GM12878 (cell line): ENCODE results near the gene SPSB3. TPM values are rescaled to one million over a fixed set of nuclear protein-coding genes. Genes with fewer than 3 reads are reported as not detected.

Experiments
- ATAC-seq: fragments of 200-7000 bp; cut with Tn5 transposase; 3 replicates; pipeline ENCODE4 v1.9.1; 2020; ENCODE audit warnings: mild to moderate bottlenecking, moderate library complexity
- BruUV-seq: library from RNA; stranded (reverse); fragments of 400-500 nt; replicated peaks from 2 replicates; lab custom pipeline; 2021; lab: Mats Ljungman, UMichigan
- CTCF ChIA-PET: fragments of 300-600 bp; sonication (Branson Sonifier 250); formaldehyde crosslinking; extraction: SDS; loops from one replicate; lab custom pipeline; 2021; ENCODE audit warnings: inconsistent platforms; lab: Yijun Ruan, JAX
- POLR2A ChIA-PET: fragments of 350-600 bp; formaldehyde crosslinking; extraction: SDS; loops from one replicate; lab custom pipeline; 2021; ENCODE audit warnings: inconsistent platforms; lab: Charles Lee
- RAD21 ChIA-PET: fragments of 300-600 bp; sonication (Branson Sonifier 250); formaldehyde crosslinking; loops from one replicate; lab custom pipeline; 2023; ENCODE audit warnings: antibody characterized with exemption; ENCODE audit not compliant: unreplicated experiment; lab: Charles Lee
- SMC1A ChIA-PET: fragments of 300-600 bp; sonication (Branson Sonifier 250); formaldehyde crosslinking; loops from one replicate; lab custom pipeline; 2023; ENCODE audit not compliant: unreplicated experiment, uncharacterized antibody; lab: Charles Lee
- DNase-seq: peaks from one replicate; pipeline ENCODE4 v3.0.0-alpha.2; 2011; ENCODE audit warnings: low read depth, low spot score
- FAIRE-seq: peaks from 3 replicates; lab custom pipeline; 2011; peaks lifted over from hg19 to GRCh38; lab: Jason Lieb, UNC
- H2AFZ ChIP-seq: 2 replicates; pipeline ENCODE4 v1.6.0; 2011; ENCODE audit warnings: low read depth, low read length, control low read depth; ENCODE audit not compliant: control insufficient read depth
- H3K27ac ChIP-seq: 2 replicates; pipeline ENCODE4 v1.5.1; 2011; ENCODE audit warnings: control low read depth; ENCODE audit not compliant: control insufficient read depth, insufficient read depth
- H3K27me3 ChIP-seq, 2 experiments: replicated peaks in 1 of 2; 2 replicates each; pipeline versions ENCODE4 v1.6.0 to v1.6.1; 2011; ENCODE audit warnings: low read length in 1 of 2; ENCODE audit not compliant: control insufficient read depth in 2 of 2, insufficient read depth in 2 of 2
- H3K36me3 ChIP-seq, 2 experiments: 2 replicates each; pipeline ENCODE4 v1.5.1; 2011; ENCODE audit warnings: low read length in 1 of 2; ENCODE audit not compliant: control insufficient read depth in 2 of 2, insufficient read depth in 2 of 2
- H3K4me1 ChIP-seq: 2 replicates; pipeline ENCODE4 v1.6.1; 2011; ENCODE audit warnings: mild to moderate bottlenecking, low read length, moderate library complexity, mixed read lengths; ENCODE audit not compliant: control insufficient read depth, insufficient read depth
- H3K4me2 ChIP-seq: 2 replicates; pipeline ENCODE4 v1.6.0; 2011; ENCODE audit warnings: control low read depth; ENCODE audit not compliant: control insufficient read depth, insufficient read depth
- H3K4me3 ChIP-seq: fragments of 200-600 bp; sonication (generic); 2 replicates; pipeline ENCODE4 v1.5.1; 2016
- H3K79me2 ChIP-seq: 2 replicates; pipeline ENCODE4 v1.6.0; 2011; ENCODE audit warnings: low read length; ENCODE audit not compliant: control insufficient read depth, insufficient read depth
- H3K9ac ChIP-seq: 2 replicates; pipeline ENCODE4 v1.8.0; 2011; ENCODE audit warnings: low read length, control low read depth, mixed read lengths; ENCODE audit not compliant: control insufficient read depth, insufficient read depth
- H3K9me3 ChIP-seq: replicated peaks from 3 replicates; pipeline ENCODE4 v1.5.1; 2011; ENCODE audit warnings: mild to moderate bottlenecking, low read length; ENCODE audit not compliant: control insufficient read depth, insufficient read depth
- H4K20me1 ChIP-seq: 2 replicates; pipeline ENCODE4 v1.6.0; 2011; ENCODE audit not compliant: control insufficient read depth, insufficient read depth
- BCL11A ChIP-seq: IDR thresholded peaks from 2 replicates; pipeline ENCODE4 v1.6.1; 2011; ENCODE audit warnings: low read depth, low read length
- CEBPB ChIP-seq, 2 experiments: fragments of 150-350 bp in 1 of 2; IDR thresholded peaks; 2 replicates each; pipeline ENCODE4 v1.6.1; 2012 to 2014; ENCODE audit warnings: low read depth in 2 of 2, low read length in 2 of 2, borderline replicate concordance in 1 of 2, inconsistent platforms in 1 of 2
- CHD4 ChIP-seq: fragments of 200-600 bp; sonication (generic); IDR thresholded peaks from 2 replicates; pipeline ENCODE4 v1.6.1; 2016; ENCODE audit warnings: mild to moderate bottlenecking
- CREB1 ChIP-seq: IDR thresholded peaks from 2 replicates; pipeline ENCODE4 v1.6.1; 2012; ENCODE audit warnings: low read depth, mild to moderate bottlenecking, inconsistent platforms
- DPF2 ChIP-seq: fragments of 450-650 bp; IDR thresholded peaks from 2 replicates; pipeline ENCODE4 v1.6.1; 2017; ENCODE audit warnings: mild to moderate bottlenecking
- MEF2B ChIP-seq: fragments of 450-650 bp; IDR thresholded peaks from 2 replicates; pipeline ENCODE4 v1.6.1; 2018; ENCODE audit warnings: mild to moderate bottlenecking, moderate library complexity; ENCODE audit not compliant: partially characterized antibody, poor library complexity, severe bottlenecking
- RBBP5 ChIP-seq: fragments of 200-600 bp; sonication (generic); conservative IDR thresholded peaks from 2 replicates; pipeline ENCODE4 v1.6.1; 2016
- SIN3A ChIP-seq: IDR thresholded peaks from 2 replicates; pipeline ENCODE4 v1.6.1; 2012; ENCODE audit warnings: low read depth, low read length, improper control_type of control experiment
- ZNF217 ChIP-seq: fragments of 450-650 bp; IDR thresholded peaks from 2 replicates; pipeline ENCODE4 v1.6.1; 2017; ENCODE audit warnings: antibody characterized with exemption, mild to moderate bottlenecking
- ZSCAN29 ChIP-seq: fragments of 450-650 bp; IDR thresholded peaks from 2 replicates; pipeline ENCODE4 v1.6.1; 2017; ENCODE audit warnings: mild to moderate bottlenecking, moderate library complexity
- WGBS: methylation state at CpG from one replicate; pipeline ENCODE4 v1.1.6; 2016; ENCODE audit warnings: low lambda C conversion rate; ENCODE audit not compliant: insufficient replicate concordance, insufficient coverage; ENCODE audit errors: missing lambda C conversion rate; 5-methylcytosine and 5-hydroxymethylcytosine counted together
- in situ Hi-C: fragments of 300-500 bp; cut with MboI; formaldehyde crosslinking; loops from 9 replicates; pipeline ENCODE4 v1.14.3; 2018; ENCODE audit warnings: mixed read lengths
- intact Hi-C: fragments of 100-400 bp; cut with micrococcal nuclease; formaldehyde crosslinking; loops from one replicate; pipeline ENCODE4 v1.14.2; 2022; ENCODE audit not compliant: unreplicated experiment
- polyA plus RNA-seq, 11 experiments: library from polyadenylated mRNA; depleted of rRNA in 4 of 11; unstranded in 6 of 11; stranded (reverse) in 5 of 11; fragments of >200 nt; fragmentation: Nextera tagmentation in 4 of 11; fragmentation: Illumina TruSeq in 1 of 11; extraction: Ambion mirVana in 4 of 11; extraction: Trizol in 1 of 11; gene quantifications; 1 replicate in 1 of 11; 2 replicates in 10 of 11; pipeline versions ENCODE4 v1.2.1 to v1.2.3, GENCODE V29; 2011 to 2016; ENCODE audit warnings: inconsistent platforms in 2 of 11, missing spikeins in 2 of 11, low read depth in 1 of 11
- total RNA-seq, 4 experiments: library from RNA; depleted of rRNA in 3 of 4; stranded (reverse); fragments of >200 nt in 3 of 4; fragmentation: Illumina TruSeq in 1 of 4; extraction: Trizol in 1 of 4; gene quantifications; 2 replicates each; pipeline versions ENCODE4 v1.2.1 to v1.2.3, GENCODE V29; 2013 to 2021
- TF ChIP-seq, protein P1 (sequence below): fragments of 450-650 bp; IDR thresholded peaks from 2 replicates; pipeline ENCODE4 v1.6.1; 2017; ENCODE audit warnings: borderline replicate concordance
- TF ChIP-seq, protein P2 (sequence below): fragments of 450-650 bp; IDR thresholded peaks from 2 replicates; pipeline ENCODE4 v1.6.1; 2017; ENCODE audit warnings: mild to moderate bottlenecking, low read depth, inconsistent platforms; ENCODE audit not compliant: poor library complexity, severe bottlenecking
- TF ChIP-seq, protein P3 (sequence below): fragments of 450-650 bp; IDR thresholded peaks from 2 replicates; pipeline ENCODE4 v1.6.1; 2014; ENCODE audit warnings: mild to moderate bottlenecking

SPSB3 gene
- total and polyA plus RNA-seq, 10 of the 15 experiments (the other 5 are each of a cell fraction or from before 2014, with no cell fraction given) = 0.31 to 26.9 (median 14.0) TPM

DNA sequence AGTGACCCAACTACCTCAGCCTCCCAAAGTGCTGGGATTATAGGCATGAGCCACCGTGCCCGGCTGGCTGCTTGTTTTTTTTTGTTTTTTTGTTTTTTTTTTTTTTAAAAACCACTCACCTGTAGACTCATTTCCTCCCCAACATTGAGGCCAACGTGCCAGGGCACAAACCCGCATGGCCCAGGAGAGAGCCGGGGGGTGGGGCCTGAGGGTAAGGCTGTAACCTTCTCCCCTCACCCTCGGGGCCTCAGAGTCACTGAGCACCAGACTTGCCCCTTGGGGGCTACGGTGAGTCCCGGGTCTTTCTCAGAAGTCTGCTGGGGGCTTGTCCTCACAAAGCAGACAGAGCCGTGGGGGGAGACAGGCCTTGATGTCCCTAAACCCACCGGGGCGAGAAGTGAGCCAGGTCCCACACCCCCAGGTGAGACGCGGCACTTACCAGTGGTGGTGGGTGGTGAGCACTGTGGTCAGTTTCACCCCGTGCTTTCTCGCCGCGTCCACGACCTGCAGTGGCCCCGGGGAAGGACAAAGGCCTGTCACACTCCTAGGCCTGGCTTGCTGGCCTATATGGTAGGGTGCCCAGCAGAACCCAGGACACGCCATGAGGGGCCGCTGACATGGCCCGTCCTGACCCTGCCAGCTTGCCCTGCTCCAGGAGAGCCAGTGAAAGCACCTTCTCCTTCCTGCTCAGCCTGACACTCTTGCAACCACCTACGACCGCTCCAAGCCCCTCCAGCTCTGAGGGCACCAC, 39.7 kb upstream of the SPSB3 start (continued):
- TF ChIP-seq CHD4 = no peak

DNA sequence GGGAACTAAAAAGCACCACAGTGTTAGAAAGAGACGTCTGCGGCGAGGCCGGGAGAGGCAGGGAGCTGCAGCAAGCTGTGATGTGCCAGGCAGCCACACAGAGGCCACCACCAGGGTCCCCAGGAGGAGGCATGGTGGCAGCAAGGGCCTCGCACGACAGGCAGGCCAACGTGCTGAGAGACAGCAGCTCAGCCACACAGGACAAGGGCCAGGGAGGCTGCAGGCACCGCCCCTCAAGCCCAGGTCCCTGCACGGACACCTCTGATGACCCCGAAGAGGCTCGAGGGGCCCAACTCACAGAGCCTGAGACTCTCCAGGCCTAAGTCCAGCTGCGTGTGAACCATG, 38.5 kb upstream of the SPSB3 start:
- Histone ChIP-seq H3K4me3 (no peak overlapping the region), H3K79me2 (no peaks in the 10 kb centered on the region), H3K4me2 (no peak overlapping the region), H3K9me3 (no peaks in the 10 kb centered on the region), H3K36me3 (no peaks in the 10 kb centered on the region; a peak in 2 of 4 replicates), H2AFZ (no peak overlapping the region), H3K4me1 (no peaks in the 10 kb centered on the region), H3K9ac (no peak overlapping the region), H3K27me3 (no peaks in the 10 kb centered on the region), H4K20me1 (no peaks in the 10 kb centered on the region), H3K27ac (no peak overlapping the region)
- no peak for FAIRE-seq
- RAD21 ChIA-PET = no interaction called here
- no peak for DNase-seq
- 95% methylated on average over 12 of the region's 12 CpGs for WGBS
- POLR2A ChIA-PET = no interaction called here
- BruUV-seq = no TSS peak
- in situ Hi-C loops (no loop called here), intact Hi-C loops (no loop called here)
- CTCF ChIA-PET = no interaction called here
- SMC1A ChIA-PET = no interaction called here
- no peak for ATAC-seq
- TF ChIP-seq SIN3A = no peak
- TF ChIP-seq RBBP5 = no peak
- TF ChIP-seq, protein P1, sequence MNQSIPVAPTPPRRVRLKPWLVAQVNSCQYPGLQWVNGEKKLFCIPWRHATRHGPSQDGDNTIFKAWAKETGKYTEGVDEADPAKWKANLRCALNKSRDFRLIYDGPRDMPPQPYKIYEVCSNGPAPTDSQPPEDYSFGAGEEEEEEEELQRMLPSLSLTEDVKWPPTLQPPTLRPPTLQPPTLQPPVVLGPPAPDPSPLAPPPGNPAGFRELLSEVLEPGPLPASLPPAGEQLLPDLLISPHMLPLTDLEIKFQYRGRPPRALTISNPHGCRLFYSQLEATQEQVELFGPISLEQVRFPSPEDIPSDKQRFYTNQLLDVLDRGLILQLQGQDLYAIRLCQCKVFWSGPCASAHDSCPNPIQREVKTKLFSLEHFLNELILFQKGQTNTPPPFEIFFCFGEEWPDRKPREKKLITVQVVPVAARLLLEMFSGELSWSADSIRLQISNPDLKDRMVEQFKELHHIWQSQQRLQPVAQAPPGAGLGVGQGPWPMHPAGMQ = no peak
- TF ChIP-seq CREB1 = no peak
- TF ChIP-seq DPF2 = no peak
- TF ChIP-seq, protein P2, sequence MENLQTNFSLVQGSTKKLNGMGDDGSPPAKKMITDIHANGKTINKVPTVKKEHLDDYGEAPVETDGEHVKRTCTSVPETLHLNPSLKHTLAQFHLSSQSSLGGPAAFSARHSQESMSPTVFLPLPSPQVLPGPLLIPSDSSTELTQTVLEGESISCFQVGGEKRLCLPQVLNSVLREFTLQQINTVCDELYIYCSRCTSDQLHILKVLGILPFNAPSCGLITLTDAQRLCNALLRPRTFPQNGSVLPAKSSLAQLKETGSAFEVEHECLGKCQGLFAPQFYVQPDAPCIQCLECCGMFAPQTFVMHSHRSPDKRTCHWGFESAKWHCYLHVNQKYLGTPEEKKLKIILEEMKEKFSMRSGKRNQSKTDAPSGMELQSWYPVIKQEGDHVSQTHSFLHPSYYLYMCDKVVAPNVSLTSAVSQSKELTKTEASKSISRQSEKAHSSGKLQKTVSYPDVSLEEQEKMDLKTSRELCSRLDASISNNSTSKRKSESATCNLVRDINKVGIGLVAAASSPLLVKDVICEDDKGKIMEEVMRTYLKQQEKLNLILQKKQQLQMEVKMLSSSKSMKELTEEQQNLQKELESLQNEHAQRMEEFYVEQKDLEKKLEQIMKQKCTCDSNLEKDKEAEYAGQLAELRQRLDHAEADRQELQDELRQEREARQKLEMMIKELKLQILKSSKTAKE = no peak
- no peak for TF ChIP-seq ZNF217
- TF ChIP-seq MEF2B = no peak
- TF ChIP-seq ZSCAN29 = no peak
- TF ChIP-seq CEBPB (IDR thresholded peaks at IDR 0.05; ENCODE audit: borderline replicate concordance in 1 of 2, low read depth in 2 of 2, low read length in 2 of 2) = no peak
- no peak for TF ChIP-seq BCL11A
- TF ChIP-seq, protein P3, sequence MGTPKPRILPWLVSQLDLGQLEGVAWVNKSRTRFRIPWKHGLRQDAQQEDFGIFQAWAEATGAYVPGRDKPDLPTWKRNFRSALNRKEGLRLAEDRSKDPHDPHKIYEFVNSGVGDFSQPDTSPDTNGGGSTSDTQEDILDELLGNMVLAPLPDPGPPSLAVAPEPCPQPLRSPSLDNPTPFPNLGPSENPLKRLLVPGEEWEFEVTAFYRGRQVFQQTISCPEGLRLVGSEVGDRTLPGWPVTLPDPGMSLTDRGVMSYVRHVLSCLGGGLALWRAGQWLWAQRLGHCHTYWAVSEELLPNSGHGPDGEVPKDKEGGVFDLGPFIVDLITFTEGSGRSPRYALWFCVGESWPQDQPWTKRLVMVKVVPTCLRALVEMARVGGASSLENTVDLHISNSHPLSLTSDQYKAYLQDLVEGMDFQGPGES = no peak
